Measurements from ENCODE around the gene CSF3R.

DNA sequence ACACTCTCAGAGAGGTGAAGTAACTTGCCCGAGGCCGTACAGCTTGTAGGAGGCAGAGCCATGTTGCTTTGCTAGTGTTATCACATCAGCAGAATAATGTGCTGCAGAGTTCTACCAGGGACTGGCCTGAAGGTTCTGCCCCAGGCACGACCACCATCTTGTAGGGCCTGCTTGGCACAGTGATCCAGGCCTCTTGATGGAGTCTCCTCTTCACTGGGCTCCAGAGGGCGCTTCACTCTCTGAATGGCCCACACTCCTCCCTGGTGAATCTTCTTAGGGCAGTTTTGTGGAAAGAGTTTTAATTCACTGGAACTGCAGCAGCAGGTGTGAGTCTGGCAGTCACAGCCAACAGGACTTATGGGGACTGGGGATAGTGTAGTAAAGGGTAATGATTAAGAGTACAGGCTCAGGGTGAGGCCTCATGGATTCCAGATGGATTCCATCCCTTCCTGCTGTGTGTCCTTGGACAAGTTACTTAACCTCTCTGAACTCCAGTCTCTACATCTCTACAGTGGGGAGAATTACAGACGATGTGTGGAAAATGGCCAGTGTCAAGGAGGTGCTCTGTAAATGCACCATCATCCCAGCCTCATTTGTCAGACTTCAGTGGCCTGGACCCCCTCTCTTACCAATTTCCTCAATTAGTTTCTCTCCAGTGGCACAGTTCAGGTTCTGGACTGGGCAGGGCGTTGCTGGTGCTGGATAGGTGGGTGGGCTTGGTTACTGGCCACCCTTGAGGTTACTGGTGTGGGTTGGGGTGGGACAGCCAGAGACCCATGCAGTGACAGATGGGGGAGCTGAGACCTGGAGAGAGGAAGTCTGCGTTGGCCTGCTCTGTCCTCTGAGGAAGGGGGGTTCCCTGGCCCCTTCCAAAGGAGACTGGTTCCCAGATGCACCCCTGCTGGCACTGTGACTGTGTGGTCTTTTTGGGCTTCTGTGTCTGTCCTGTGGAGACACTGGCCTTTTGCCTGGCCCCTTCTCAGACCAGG is 45.9 kb upstream of the CSF3R start:
- TF ChIP-seq POLR2AphosphoS5 (IDR thresholded peaks at IDR 0.05; ENCODE audit: low read depth, low read length) (no peak), TAF1 (IDR thresholded peaks at IDR 0.05; ENCODE audit: borderline replicate concordance, low read depth, low read length) (no peak)
